NCI-H2107 treated with DMSO at 0.1 percent for 48 hours (cell line): ENCODE data around the gene PPP6R2.

Source experiments
- DNase-seq: peaks from one replicate; lab custom pipeline; 2025; ENCODE audit not compliant: unreplicated experiment; lab: John Stamatoyannopoulos, UW

The PPP6R2 gene

GRCh38 chr22:50342651-50343540, at the start of gene PPP6R2:
Gene PPP6R2 (plus strand): TSS chr22:50343327. CDS start chr22:50393909, 50,582 bp downstream.
- no peak for DNase-seq

- DNase-seq: no peak
Observed at GRCh38 chr22:50293441-50294318, 49.4 kb upstream of the PPP6R2 start.

- no peak for DNase-seq
Observed at GRCh38 chr22:50294319-50294656, 48.8 kb upstream of the PPP6R2 start.

- DNase-seq: no peak
Observed at GRCh38 chr22:50296658-50297490, 46.3 kb upstream of the PPP6R2 start.

- DNase-seq: no peak
Observed at GRCh38 chr22:50297510-50298265, 45.4 kb upstream of the PPP6R2 start.

- DNase-seq: no peak
Observed at GRCh38 chr22:50298266-50298637, 44.9 kb upstream of the PPP6R2 start.

GRCh38 chr22:50298937-50299784, 44.0 kb upstream of the PPP6R2 start:
- no peak for DNase-seq

GRCh38 chr22:50299785-50300619, 43.1 kb upstream of the PPP6R2 start:
- DNase-seq: no peak

GRCh38 chr22:50300620-50301257, 42.4 kb upstream of the PPP6R2 start:
- DNase-seq: no peak

GRCh38 chr22:50301581-50301991, 41.5 kb upstream of the PPP6R2 start:
- no peak for DNase-seq

- DNase-seq: no peak
Observed at GRCh38 chr22:50302041-50302541, 41.0 kb upstream of the PPP6R2 start.

GRCh38 chr22:50302564-50302963, 40.6 kb upstream of the PPP6R2 start:
- no peak for DNase-seq

- no peak for DNase-seq
Observed at GRCh38 chr22:50303515-50303847, 39.6 kb upstream of the PPP6R2 start.

GRCh38 chr22:50303848-50304527, 39.1 kb upstream of the PPP6R2 start:
- DNase-seq: no peak

- no peak for DNase-seq
Observed at GRCh38 chr22:50304528-50305392, 38.4 kb upstream of the PPP6R2 start.

GRCh38 chr22:50305393-50305922, 37.7 kb upstream of the PPP6R2 start:
- no peak for DNase-seq
